ENCODE data around the gene LIMCH1.
"Not testable (repeated sequence)": the region's sequence is repeated elsewhere in the genome, so short reads cannot be mapped to it uniquely, and the experiment has no call there.

LIMCH1 gene, protein sequence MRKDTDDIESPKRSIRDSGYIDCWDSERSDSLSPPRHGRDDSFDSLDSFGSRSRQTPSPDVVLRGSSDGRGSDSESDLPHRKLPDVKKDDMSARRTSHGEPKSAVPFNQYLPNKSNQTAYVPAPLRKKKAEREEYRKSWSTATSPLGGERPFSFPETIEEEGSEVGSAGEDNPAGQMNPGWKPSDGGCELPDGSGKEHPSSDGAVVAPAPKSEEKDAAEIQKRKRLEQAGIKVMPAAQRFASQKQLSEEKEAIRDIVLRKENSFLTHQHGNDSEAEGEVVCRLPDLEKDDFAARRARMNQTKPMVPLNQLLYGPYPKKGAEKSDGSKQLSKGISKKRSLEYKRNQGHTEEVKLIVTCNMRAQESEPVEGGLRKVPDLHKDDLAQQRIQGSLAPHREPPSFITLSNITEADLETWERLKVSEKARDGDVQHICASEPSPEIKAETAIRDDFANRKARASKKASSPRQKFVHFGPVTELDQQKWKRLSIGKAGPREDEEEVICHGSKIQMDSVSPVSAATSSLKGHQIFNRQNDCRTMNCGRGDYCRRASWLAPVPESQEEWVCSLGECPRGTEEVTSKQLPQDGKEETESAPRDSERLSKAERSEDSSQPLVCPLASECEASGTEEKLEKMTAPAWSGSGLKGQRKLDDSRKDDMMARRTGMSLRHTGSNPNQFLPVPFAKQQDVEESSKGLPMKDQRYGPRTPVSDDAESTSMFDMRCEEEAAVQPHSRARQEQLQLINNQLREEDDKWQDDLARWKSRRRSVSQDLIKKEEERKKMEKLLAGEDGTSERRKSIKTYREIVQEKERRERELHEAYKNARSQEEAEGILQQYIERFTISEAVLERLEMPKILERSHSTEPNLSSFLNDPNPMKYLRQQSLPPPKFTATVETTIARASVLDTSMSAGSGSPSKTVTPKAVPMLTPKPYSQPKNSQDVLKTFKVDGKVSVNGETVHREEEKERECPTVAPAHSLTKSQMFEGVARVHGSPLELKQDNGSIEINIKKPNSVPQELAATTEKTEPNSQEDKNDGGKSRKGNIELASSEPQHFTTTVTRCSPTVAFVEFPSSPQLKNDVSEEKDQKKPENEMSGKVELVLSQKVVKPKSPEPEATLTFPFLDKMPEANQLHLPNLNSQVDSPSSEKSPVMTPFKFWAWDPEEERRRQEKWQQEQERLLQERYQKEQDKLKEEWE (N-terminal part only)

GRCh38 chr4:41538017-41538733, at the start of gene LIMCH1:
Gene LIMCH1 (plus strand): TSS chr4:41538157. CDS start chr4:41605996, 67,839 bp downstream.
- H3K4me3 Mint-ChIP-seq, result no peak within 1 kb of the TSS
- H3K27ac Mint-ChIP-seq, result no peak within 1 kb of the TSS

GRCh38 chr4:41491081-41491576, 46.8 kb upstream of the LIMCH1 start:
- not testable (repeated sequence) for H3K36me3 Mint-ChIP-seq (ENCODE audit: low read depth); H3K27me3 Mint-ChIP-seq; H3K9me3 Mint-ChIP-seq; H3K4me1 Mint-ChIP-seq (ENCODE audit: low read depth); H3K27ac Mint-ChIP-seq; H3K4me3 Mint-ChIP-seq

More at GRCh38 chr4:41538017-41538733, at the start of gene LIMCH1:
- Mint-ChIP-seq H3K9me3 (no peaks in the 10 kb centered on the region), H3K27me3 (no peaks in the 10 kb centered on the region), H3K36me3 (ENCODE audit: low read depth) (no peaks in the 10 kb centered on the region), H3K4me1 (ENCODE audit: low read depth) (no peaks in the 10 kb centered on the region)

DNA sequence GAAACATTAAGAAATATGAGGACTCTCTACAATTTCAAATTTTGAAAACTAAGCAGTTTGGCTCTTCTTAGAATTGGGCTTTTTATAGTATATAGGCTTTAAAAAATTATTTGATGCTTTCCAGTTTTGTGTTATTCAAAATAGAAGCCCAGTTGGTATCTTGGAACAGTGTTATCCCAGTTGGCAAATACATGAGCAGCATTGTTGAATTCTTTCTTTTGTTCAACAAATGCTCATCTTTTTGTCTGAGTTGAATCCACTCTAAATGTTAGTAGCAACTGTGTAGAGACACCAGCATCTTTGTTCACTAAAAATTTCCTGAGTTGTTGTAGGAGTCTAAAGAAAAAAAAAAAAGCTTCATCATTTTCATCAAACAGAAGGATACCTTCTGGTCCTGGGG, 41.0 kb upstream of the LIMCH1 start:
- no peak overlapping the region for H3K4me3 Mint-ChIP-seq

DNA sequence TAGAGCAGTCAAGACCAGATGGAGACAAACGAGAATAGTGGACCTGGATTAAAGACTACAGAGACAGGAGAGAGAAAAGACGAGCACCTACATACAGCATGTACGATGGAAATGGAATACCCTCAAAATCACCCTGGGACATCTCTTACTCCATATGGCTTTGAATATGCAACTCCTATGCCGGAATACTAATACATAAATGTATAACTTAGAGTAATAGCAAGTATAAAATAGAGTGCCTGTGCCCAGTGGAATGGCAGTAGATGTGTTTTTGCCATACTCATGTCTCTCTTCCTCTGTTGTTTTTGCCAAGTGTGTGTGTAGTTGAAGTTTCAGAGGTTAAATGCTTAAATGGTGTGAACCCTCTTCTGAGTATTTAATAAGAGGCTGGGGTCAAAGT, 39.8 kb upstream of the LIMCH1 start:
- Mint-ChIP-seq H3K9me3 (no peaks in the 10 kb centered on the region), H3K4me3 (no peak overlapping the region), H3K4me1 (ENCODE audit: low read depth) (no peaks in the 10 kb centered on the region), H3K27ac (no peak overlapping the region), H3K27me3 (no peaks in the 10 kb centered on the region), H3K36me3 (ENCODE audit: low read depth) (no peaks in the 10 kb centered on the region)

More for the DNA sequence above, 41.0 kb upstream of the LIMCH1 start:
- Mint-ChIP-seq H3K27ac (no peak overlapping the region), H3K4me1 (ENCODE audit: low read depth) (no peaks in the 10 kb centered on the region), H3K36me3 (ENCODE audit: low read depth) (no peaks in the 10 kb centered on the region), H3K9me3 (no peaks in the 10 kb centered on the region), H3K27me3 (no peaks in the 10 kb centered on the region)

DNA sequence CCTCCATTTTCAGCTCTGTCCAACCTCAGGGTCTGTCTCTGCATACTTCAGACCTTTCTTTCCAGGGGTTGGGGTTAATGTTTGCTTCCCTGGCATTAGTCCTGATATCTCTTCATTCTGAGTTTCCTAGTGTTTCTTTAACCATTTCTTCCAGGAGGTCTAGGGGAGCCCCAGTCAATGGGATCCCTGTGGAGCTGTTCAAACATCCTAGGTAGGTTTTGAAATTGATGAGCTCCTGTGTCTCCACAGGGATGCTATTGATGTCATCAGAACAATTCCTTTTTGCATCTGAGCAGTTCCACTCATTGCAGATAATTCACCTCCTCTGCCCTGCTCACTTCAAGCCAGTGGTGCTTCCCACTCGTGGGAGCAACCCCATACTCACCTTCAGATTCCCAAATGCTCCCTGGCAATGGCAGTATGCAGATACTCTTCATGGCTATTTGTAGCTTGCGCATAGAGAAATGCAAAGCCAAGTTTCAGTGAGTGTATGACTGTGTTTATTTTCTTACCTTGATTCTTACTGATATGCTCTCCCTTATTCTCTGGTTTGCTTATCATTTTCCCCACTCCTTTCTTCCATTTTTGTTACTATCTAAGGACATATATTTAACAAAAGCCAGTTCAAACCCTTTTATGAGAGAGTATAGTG, 33.7 kb upstream of the LIMCH1 start:
- H3K27ac Mint-ChIP-seq, result no peak overlapping the region
- H3K27me3 Mint-ChIP-seq, result no peaks in the 10 kb centered on the region
- H3K36me3 Mint-ChIP-seq (ENCODE audit: low read depth), result no peaks in the 10 kb centered on the region
- no peak overlapping the region for H3K4me3 Mint-ChIP-seq
- no peaks in the 10 kb centered on the region for H3K9me3 Mint-ChIP-seq
- H3K4me1 Mint-ChIP-seq (ENCODE audit: low read depth), result no peaks in the 10 kb centered on the region

DNA sequence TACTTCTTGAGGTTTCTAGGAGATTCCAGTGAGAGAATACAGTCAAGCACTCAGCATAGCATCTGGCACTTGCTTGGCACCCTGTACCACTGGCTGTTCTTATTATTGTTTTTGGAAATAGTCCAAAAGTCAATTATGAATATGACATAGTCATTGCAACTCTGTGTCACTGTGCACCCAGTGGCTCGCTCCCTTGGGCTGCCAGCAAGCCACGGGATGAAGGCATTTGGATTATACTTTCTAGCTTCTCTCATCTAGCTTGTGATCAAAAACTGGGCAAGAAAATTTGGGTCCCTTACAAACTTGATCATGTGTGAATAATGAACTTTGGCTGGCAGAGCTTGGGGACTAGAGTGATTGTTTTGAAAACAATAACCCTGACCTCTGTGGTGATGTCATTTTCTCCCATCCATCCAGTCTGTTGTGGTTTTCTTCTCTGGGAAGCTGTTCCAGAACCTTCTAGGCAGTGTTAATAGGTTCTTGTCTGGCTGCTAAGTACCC, 32.7 kb upstream of the LIMCH1 start:
- H3K36me3 Mint-ChIP-seq (ENCODE audit: low read depth), result no peaks in the 10 kb centered on the region
- H3K27ac Mint-ChIP-seq, result no peak overlapping the region
- no peaks in the 10 kb centered on the region for H3K4me1 Mint-ChIP-seq (ENCODE audit: low read depth)
- no peak overlapping the region for H3K4me3 Mint-ChIP-seq
- H3K9me3 Mint-ChIP-seq, result no peaks in the 10 kb centered on the region
- H3K27me3 Mint-ChIP-seq, result no peaks in the 10 kb centered on the region

DNA sequence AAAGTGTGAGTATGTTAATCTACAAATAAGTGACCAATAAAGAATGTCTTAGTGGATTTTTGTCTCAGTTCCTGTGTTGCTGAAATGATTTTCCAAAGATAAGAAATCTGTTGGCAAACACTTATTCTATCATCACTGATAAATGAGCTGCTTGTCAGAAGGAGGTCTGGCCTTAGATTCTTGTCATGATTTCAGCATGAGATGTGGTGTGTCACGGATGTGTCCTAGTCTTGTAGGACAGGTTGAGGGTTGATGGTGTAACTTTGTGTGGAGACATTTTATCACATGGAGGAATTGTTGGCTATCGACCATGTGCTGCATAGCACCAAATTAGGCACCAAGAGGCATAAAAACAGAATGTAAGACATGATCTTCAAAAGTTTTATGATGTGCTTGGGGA, 31.8 kb upstream of the LIMCH1 start:
- Mint-ChIP-seq H3K36me3 (ENCODE audit: low read depth) (no peaks in the 10 kb centered on the region), H3K27me3 (no peaks in the 10 kb centered on the region), H3K4me3 (no peak overlapping the region), H3K27ac (no peak overlapping the region), H3K9me3 (no peaks in the 10 kb centered on the region), H3K4me1 (ENCODE audit: low read depth) (no peaks in the 10 kb centered on the region)

DNA sequence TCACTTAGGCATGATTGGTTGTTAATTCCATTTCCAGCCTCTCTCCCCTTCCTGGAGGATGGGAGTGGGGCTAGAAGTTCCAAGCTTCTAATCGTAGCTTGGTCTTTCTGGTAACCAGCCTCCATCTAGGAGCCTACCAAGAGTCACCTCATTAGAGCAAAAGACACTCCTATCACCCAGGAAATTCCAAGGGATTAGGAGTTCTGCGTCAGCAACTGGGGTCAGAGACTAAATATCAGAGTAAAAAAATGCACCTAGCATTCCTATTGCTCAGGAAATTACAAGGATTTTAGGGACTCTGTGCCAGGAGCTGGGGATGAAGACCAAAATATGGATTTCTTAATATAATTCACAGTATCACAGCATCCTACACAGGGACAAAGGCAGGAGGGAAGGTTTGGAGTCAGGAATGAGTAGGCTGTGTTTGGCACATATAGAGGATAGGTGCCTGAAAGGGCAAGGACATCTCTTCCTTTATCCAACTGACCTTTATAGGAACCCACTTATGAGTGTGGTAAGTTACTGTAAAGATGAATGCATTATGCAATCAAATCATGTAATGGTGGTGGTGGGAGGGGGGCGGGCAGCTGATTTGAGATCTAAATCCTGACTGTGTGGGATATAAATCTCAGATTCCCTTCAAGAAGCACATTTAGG, 30.5 kb upstream of the LIMCH1 start:
- H3K4me3 Mint-ChIP-seq, result no peak overlapping the region
- no peak overlapping the region for H3K27ac Mint-ChIP-seq
- no peaks in the 10 kb centered on the region for H3K36me3 Mint-ChIP-seq (ENCODE audit: low read depth)
- H3K27me3 Mint-ChIP-seq, result no peaks in the 10 kb centered on the region
- no peaks in the 10 kb centered on the region for H3K4me1 Mint-ChIP-seq (ENCODE audit: low read depth)
- H3K9me3 Mint-ChIP-seq, result no peaks in the 10 kb centered on the region

DNA sequence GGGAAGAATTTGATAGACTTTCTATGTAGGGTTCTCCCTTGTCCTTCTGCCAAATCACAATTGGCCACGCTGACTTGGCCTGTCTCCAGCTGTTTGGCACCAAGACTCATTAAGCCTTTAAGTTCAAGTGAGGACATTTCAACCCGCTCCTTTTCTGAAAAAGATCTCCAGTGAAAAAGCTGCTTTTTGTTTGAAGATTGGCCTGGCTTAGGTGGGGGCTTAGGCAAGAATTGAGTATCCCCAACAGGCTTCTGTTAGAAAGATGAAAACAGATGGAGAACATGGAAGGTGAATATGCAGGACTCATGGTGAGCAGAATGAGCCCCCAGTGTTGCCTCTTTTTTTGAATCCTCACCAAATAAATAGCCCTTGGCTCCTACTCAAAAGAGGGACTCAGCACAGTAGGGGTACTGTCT, 28.5 kb upstream of the LIMCH1 start:
- Mint-ChIP-seq H3K4me1 (ENCODE audit: low read depth) (no peaks in the 10 kb centered on the region), H3K27ac (no peak overlapping the region), H3K9me3 (no peaks in the 10 kb centered on the region), H3K4me3 (no peak overlapping the region), H3K27me3 (no peaks in the 10 kb centered on the region), H3K36me3 (ENCODE audit: low read depth) (no peaks in the 10 kb centered on the region)

DNA sequence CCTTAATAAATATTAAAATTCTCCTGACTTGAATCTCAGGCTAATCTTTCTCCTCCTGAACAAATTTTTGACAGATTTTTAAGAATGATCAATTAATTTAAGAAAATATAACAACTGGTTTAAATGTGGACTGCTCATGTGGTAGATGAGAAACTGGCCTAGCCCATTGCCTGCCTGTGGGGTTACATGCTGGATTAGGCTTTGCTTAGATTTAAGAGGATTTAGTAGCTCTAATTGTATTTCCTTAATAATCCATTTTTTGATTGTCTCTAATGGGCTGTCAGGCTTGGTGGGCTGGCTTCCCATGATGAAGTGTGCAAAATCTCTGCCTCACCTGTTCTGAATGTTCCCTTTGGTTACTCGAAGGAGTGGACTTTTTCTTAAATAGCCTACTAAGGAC, 27.8 kb upstream of the LIMCH1 start:
- Mint-ChIP-seq H3K27ac (no peak overlapping the region), H3K4me3 (no peak overlapping the region), H3K9me3 (no peaks in the 10 kb centered on the region), H3K27me3 (no peaks in the 10 kb centered on the region), H3K4me1 (ENCODE audit: low read depth) (no peaks in the 10 kb centered on the region), H3K36me3 (ENCODE audit: low read depth) (no peaks in the 10 kb centered on the region)

DNA sequence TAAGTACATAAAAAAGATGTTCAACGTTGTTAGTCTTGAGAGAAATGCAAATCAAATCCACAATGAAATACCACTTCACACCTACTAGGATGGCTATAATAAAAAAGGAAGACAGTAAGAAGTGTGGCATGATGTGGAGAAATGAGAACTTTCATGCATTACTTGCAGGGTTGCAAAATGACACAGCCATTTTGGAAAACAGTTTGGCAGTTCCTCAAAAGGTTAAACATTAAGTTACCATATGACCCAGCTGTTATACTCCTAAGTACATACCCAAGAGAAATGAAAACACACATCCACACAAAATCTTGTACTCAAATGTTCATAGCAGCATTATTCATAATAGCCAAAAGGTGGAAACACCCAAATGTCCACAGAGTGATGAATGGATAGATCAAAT, 25.8 kb upstream of the LIMCH1 start:
- H3K9me3 Mint-ChIP-seq, result no peaks in the 10 kb centered on the region
- H3K27ac Mint-ChIP-seq, result no peak overlapping the region
- no peaks in the 10 kb centered on the region for H3K4me1 Mint-ChIP-seq (ENCODE audit: low read depth)
- H3K36me3 Mint-ChIP-seq (ENCODE audit: low read depth), result no peaks in the 10 kb centered on the region
- no peak overlapping the region for H3K4me3 Mint-ChIP-seq
- H3K27me3 Mint-ChIP-seq, result no peaks in the 10 kb centered on the region

DNA sequence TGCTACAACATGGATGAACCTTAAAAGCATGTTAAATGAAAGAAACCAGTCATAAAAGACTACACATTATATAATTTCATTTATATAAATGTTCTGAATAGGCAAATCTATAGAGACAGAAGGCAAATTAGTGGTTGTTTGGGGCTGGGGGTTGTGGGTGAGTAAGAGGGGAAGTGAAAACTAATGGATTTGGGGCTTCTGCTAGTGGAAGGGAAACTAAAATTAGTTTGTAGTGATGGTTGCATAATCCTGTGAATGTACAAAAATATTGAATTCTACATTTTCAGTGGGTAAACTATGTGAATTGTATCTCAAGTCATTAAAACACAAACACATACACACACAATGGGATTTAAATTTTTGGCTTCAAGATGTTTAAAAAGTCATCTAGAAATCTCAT, 25.4 kb upstream of the LIMCH1 start:
- no peaks in the 10 kb centered on the region for H3K27me3 Mint-ChIP-seq
- H3K27ac Mint-ChIP-seq, result no peak overlapping the region
- H3K36me3 Mint-ChIP-seq (ENCODE audit: low read depth), result no peaks in the 10 kb centered on the region
- H3K4me3 Mint-ChIP-seq, result no peak overlapping the region
- H3K9me3 Mint-ChIP-seq, result no peaks in the 10 kb centered on the region
- H3K4me1 Mint-ChIP-seq (ENCODE audit: low read depth), result no peaks in the 10 kb centered on the region

- Mint-ChIP-seq H3K27me3 (no peaks in the 10 kb centered on the region), H3K4me3 (no peak overlapping the region), H3K4me1 (ENCODE audit: low read depth) (no peaks in the 10 kb centered on the region), H3K9me3 (no peaks in the 10 kb centered on the region), H3K36me3 (ENCODE audit: low read depth) (no peaks in the 10 kb centered on the region), H3K27ac (no peak overlapping the region)
Observed at GRCh38 chr4:41514169-41514568, 23.8 kb upstream of the LIMCH1 start.

Data from stimulated activated naive CD8-positive, alpha-beta T cell treated with anti-CD3 and anti-CD28 coated beads, Interleukin-15, Interleukin-2, amounts not matched to agents 100 ng/mL and 50 ng/mL, for 24 hours (primary cell).